Measurements from ENCODE around the gene CTBS.
"Not testable (repeated sequence)": the region's sequence is repeated elsewhere in the genome, so short reads cannot be mapped to it uniquely, and the experiment has no call there.

CTBS gene

DNA sequence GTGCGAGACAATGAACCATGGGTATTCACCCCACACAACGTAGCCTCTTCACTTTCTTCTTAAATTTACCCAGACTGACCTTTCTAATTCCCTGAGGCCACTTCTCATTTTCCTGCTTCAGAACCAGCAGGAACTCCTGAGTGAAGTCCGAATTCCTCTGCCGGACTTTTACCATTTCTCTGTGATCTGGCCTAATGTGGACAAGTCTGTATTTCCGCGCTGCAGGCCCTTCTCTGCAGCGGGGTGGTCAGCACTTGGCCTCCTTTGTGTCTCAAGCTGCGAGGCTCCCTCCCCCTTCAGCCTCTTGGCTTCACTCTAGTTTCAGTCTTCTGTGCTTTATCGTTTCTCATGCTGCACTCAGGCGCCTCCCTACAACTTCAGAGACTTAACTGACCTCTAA lies 9.4 kb upstream of the CTBS start:
- no peak for DNase-seq

DNA sequence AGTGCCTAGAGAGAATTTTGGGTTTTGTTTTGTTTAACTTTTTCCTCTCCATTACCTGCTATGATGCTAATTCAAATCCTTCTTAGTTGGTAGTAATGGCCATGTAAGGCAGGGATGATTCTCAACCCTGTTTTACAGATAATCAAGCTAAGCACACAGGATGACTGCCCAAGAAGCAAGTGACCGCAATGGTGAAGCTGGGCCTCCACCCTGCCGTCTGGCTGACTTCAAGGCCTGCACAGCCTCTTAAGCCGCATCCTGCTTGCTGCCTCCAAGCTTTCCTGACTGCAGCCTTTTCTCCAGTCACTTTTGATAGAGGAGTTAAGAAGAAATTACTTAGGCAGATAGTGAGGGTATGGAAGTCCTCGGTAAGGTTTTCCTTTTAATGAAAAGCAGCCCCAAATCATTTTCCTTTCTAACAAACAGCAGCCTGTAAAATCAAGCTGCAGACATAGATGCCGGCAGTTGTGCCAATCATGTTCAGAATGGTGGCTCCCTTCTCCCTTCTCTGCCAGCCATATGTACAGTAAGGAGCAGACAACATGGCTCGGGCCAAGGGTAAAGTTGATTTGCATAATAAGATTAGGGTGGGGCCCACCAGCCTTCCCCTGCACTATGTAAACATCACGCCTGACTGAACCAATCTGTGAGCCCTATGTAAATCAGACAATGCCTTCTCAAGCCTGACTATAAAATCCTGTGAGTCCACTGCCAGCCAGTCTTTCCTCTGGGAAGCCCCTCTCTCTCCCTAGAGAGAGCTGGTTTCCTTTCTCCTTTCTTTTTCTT lies 8.8 kb upstream of the CTBS start:
- no peak for DNase-seq

DNA sequence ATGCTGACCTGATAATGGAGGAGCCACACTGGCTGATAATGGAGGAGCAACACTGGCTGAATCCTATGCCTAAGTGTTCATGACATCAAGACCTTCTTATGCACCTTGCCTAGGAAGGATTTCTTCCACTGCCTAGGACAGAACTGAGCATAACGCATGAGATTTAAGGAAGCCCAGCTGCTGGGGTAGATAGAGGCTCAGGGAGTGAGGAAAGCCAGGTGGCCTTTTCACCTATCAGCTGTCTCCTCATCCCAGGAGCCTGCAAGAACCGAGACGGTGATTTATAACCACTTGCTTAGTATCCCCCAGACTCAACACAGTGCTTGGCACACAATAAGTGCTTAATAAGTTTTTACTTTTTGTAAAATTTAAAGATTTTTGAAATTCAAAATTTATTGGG lies 7.4 kb upstream of the CTBS start:
- DNase-seq, result no peak

DNA sequence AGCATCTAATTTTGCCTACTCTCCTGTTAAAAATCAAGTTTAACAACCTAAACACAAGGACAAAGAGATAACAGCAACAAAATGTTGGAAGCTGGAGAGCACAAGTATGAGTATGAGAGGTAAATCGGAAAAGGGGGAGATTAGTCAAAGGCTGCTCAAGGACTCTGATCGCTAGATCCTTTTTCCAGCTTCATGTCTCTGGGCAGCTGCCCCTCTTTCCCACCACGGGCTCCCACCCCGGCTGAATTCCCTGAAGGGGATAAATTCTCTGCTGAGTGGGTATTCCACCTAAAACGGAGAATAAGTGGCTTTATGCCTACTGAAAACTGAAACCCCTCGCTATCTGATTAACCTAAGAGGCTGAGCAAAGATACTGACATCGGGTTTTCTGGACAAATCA lies 696 bp upstream of the CTBS start:
- DNase-seq, result no peak

DNA sequence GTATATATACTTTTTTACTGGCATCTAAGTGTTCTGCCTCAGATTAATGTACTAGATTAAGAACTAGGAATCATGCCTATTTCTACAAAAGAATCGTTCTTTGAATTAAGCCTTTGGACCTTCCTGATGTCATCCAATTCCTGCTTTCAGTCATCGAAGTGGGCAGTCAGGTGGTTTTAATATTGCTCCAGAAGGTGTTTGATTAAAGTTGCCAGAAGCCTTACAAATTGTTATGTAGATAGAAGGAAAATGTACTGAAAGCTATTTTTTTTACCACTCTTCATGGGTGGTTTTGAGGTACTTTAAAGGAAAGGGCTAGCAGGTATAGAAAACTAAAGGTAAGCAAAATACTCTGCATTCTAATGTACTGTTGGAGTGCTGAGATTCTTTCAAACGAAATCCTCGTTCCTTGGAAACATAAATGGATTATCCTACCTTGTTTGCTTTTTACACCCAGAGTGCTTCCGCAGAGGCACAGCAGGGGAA lies 716 bp downstream of the CTBS start:
- no peak for DNase-seq

DNA sequence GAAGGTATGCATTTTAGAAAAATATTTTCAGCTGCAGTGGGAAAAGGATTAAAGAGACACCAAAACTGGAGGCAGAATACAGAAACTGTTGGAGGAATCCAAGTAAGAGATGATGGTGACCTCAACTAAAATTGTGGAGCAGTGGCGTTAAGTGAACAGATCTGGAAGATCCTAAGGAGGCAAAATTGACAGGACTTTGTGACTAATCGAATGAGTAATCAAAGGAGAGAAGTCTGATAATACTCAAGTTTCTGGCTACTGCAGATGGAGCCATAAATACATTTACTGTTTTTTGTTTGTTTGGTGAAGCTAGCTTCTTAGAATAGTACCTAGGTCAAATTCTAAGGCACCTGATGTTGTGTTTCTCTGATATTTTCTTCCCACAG lies 3.1 kb downstream of the CTBS start:
- no peak for DNase-seq

DNA sequence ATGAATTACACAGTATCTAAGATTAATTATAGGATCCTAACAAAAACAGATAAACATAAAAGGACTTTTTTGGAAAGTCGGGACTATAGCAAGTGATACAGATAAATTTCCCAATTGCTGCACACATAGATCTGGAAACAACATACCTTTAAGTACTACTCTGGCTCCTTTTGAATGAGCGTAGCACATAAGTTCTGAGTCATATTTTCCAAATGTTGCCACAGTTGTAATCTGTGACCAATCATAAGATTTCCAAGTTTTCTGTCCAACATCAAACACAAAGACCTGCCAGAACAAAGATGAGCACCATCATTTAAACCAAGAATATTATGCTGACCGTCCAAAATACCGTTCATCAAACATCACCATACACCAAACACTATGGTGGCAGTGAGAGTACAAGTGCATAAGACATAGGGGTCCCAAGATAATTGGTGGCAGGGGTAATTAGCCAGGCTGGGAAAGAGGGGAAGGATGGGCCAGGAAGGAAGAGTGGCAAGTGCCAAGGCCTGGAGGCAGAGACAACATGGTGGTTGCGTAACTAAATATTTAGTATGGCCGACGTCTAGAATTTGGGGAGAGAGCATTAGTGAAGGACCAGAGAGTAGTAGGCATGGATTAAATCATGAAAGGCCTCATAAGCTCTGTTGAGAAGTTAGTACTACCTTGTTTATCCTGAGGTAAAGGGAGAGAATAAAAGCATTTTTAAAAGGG lies 3.6 kb downstream of the CTBS start:
- DNase-seq, result no peak

DNA sequence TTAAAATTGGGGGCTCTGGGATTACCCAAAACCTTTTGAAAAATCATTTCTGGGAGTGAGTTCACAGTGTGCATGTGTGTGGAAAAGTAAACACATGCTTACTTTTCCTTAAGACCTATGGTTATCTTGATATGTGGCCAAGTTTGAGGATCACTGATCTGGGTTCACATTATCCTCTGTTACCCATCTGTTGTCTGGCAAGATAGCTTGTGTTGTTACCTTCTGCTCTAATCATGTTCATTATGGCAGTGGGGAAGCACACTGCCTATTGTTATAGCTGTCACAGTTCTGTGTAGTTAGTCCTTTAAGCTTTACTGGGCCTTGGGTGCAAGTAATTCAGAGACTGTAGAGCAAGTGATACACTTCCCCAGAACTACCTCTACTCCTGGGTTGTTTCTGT lies 5.0 kb downstream of the CTBS start:
- DNase-seq, result no peak

DNA sequence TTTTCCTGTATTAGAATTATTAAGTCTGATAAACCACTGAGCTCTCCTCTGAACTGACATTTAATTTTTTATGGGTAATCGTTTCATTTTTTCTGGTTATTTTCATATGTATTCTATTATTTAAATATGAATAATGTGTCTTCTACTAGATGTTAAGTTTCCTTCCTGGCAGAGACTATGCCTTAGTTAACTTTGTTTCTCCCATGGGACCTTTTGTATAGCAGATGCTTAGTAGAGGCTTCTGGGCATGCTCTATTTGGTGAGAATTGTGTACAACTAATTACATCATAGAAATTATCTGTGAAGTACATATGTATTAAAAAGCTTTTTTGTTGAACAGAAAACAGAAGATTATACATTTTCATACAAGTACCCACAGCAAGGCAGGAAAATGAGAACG lies 23.4 kb downstream of the CTBS start:
- DNase-seq, result no peak

DNA sequence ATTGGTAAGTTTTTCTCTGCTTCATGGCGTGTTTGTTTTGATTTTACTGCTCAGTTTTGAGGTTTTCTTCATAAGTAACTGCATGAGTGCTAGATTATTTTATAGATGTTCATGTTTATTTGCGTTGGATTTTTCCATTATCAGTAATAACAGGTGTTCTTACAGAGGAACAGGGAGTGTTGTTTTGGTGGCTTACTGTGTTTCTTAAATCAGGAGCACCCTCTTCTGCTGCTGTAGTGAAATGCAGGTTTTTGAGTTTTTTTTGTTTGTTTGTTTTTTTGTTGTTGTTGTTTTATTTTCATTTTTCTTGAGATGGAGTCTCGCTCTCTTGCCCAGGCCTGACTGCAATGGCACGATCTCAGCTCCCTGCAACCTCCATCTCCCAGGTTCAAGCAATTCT lies 32.6 kb downstream of the CTBS start:
- no peak for DNase-seq

DNA sequence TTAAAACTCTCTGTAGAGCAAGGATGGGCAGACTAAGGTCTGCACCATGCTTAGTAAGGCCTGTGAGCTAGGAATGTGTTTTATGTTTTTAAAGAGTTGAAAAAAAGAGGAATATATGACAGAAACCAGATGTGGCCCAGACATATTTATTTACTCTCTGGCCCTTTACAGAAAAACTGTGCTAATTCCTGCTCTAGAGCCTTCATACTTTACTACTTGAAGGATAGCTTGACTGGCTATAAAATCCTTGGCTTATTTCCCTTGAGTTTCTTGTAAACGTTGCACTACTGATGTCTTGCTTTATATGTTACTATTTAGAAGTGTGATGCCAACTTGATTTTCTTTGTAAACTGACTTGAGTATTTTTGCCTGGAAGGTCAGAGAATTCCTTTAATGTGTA lies 33.5 kb downstream of the CTBS start:
- DNase-seq, result no peak

DNA sequence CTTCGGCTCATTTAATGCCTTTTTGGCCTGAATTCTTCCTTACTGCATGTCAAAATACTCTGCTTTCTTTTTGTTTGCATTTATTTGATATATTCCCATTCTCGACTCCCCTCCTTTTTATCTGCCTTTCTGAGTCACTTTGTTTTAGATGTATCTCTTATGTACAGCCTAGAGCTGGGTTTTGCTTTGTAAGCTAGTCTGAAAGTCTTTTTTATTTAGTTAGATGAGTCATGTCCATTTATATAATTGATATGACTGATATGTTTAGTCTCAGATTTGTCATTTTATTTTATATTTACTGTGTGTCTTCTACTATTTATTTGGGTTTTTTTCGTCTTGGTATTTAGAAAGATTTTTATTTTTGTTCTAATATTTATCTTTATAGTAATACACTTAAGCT lies 34.3 kb downstream of the CTBS start:
- no peak for DNase-seq

DNA sequence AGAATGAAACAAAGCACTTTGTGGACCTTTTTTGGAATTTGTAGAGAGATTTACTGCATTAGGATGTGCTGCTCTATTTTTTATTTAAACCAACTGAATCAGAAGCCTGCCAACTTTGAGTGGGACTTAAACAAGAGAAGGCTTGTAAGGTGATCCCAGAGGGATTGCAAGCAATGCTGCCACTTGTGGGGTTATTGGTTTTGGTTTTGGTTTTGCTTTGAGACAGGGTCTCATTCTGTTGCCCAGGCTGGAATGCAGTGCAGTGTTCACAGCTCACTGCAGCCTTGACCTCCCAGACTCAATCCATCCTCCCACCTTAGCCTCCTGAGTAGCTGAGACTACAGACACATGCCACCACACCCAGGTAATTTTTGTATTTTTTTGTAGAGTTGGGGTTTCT lies 35.6 kb downstream of the CTBS start:
- DNase-seq, result no peak

DNA sequence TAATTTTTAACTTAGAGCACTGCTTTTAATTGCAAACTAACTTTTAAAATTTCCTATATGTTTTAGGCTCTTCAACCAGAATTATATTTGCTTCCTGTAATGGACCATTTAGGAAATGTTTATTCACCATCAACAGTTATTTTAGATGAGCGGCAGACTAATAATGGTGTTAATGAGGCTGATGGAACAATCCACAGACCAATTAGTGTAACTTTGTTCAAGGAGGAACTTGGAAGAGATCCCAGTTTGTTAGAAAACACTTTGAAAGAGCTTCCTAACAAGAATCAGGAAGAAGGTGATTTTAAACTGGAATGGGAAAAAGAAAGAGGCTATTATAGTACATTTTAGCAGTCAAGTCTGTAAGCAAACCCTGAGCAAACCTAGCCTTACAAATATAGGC lies 48.5 kb downstream of the CTBS start:
- no peak for DNase-seq

DNA sequence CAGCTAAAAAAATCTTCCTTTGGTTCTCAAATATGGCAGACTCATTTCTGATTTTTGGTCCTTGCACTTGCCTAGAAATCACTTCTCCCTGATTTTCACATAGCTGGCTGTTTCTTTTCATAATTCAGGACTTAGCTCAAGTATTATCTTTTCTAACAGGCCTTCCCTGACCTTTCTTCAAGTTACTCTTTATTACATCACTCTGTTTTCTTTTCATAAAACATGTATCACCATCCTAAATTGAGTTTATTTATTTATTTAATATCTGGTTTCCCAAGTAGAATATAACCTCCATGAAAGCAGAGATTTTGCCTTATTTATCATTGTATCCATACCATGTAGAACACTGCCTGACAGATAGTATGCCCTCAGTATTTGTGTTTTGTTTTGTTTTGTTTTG lies 49.6 kb downstream of the CTBS start:
- no peak for DNase-seq

DNA sequence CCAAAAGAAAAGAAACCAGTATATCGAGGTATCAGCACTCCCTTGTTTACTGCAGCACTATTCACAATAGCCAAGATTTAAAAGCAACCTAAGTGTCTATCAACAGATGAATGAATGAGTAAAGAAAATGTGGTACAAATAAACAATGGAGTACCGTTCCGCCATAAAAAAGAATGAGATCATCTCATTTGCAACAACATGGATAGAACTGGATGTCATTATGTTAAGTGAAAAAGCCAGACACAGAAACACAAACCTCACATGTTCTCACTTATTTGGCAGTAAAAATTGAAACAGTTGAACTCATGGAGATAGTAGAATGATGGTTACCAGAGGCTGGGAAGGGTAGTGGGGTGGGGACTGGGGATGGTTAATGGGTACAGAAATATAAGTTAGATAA lies 63.6 kb downstream of the CTBS start:
- DNase-seq, result no peak

DNA sequence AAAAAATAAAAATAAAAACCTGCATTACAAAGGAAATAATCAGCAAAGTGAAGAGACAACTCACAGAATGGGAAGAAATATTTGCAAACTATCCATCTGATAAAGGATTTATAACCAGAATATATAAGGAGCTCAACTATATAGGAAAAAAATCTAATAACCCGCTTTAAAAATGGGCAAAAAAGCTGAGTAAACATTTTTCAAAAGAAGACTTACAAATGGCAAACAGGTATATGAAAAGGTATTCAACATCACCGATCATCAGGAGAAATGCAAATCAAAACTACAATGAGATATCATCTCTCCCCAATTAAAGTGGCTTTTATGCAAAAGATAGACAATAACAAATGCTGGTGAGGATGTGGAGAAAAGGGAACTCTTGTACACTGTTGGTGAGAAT lies 64.1 kb downstream of the CTBS start:
- no peak for DNase-seq

DNA sequence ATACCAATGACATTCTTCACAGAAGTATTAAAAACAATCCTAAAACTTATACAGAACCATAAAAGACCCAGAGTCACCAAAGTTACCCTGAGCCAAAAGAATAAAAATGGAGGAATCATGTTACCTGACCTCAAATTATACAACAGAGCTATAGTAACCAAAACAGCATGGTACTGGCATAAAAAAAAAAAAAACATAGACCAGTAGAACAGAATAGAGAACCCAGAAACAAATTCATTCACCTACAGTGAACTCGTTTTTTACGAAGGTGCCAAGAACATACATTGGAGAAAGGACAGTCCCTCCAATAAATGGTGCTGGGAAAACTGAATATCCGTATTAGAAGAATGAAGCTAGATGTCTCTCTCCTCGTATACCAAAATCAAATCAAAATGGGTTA lies 65.2 kb downstream of the CTBS start:
- no peak for DNase-seq

DNA sequence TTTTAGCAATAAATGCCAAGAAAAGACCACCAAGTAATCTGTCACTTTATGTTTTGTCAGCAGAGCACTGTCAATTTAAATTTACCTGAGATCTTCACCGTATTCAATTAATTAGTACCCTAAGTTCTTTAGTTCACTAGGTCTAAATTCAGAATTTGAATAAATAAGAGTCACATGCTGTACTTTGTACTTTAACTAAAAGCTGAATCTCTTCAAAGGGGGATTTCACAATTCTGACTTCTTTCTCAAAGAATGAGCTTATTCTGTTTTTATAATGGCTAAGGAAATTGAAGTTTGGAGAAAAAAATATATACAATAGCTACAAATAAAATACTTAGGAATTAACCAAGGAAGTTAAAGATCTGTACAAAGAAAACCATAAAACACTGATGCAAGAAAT lies 65.7 kb downstream of the CTBS start:
- no peak for DNase-seq

DNA sequence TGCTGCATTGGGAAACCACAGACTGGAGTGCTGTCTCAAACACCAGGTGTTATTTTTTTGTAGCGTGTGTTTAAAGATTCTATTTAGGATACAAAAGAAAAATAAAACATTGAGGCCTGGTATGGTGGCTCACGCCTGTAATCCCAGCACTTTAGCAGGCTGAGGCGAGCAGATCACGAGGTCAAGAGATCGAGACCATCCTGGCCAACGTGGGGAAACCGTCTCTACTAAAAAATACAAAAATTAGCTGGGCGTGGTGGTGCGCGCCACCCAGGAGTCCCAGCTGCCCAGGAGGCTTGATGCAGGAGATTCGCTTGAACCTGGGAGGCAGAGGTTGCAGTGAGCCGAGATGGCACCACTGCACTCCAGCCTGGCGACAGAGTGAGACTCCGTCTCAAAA lies 66.4 kb downstream of the CTBS start:
- not testable (repeated sequence) for DNase-seq

DNA sequence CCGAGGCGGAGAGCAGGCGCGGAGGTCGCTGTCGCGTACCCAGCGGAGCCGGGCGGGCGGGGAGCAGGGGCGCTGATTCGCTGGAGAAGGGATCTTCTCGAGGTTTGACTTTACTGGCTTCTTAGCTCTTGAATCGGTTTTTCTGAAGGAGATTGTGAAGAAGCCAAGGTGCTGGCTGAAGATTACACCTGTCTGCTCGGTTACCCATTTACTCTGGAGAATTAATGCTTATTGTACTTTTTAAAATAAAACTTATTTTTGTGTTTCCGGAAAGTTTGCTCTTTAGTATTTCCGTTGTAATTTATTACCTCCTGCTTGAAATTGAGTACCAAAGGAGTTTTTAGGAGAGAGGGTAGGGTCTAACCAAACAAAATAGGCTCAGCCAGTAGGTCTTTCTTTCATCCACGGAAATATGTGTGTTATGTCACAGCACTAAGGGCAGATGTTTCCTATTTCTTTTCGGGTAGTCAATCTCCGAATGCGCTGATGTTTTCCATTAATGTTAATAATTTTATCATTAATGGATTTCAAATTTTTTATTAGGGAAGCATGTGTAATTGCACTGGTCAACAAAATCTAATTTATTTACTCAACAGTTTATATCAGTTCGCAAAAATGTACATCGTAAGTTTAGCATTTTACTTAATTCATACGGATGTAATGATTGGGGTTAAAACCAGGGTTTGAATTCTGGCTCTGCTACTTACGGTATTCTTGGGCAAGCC lies 67.3 kb downstream of the CTBS start:
- no peak for DNase-seq

DNA sequence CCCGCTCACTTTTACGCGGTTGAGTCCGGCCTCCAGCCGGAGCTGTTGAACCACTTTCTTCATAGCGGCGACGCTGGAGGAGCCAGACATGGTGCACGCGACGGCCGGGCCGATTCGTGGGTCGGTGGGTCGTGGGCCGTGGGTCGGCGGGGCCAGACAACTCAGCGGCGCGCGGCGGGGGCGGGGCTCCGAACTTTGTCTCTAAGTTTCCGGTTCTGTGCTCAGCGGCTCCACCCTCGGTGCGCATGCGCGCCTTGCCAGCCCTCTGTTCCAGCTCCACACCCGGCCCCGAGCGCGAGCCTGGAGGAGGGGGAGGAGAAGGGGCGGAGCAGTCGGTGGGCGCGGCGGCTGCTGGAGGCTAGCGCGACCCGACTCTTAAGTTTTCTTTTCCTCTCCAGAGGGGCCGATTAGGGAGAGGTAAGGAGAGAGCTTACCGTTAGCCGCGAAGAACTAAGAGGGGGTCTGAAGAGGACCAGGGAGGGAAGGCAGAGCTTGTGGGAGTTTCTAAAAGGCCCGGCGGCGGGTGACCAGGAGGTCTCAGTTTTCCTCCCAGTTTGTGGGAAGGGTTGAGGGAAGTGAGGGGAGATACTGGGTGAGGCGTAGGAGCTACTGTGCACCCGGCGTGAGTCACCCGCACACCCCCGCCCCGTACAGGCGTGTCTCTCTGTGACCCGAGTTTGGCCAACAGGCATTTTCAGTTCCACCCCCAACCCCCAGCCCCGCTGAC lies 68.1 kb downstream of the CTBS start, which contains the start of the genes GNG5 and SPATA1:
GNG5 (minus strand) TSS at position 580 of the 727 bp plus-strand sequence; CDS start at position 90, 490 bp downstream.
SPATA1 (plus strand) TSS at position 385 of the 727 bp plus-strand sequence. CDS start 9,974 bp downstream, outside the sequence.
- peak; percentile 96 for DNase-seq

DNA sequence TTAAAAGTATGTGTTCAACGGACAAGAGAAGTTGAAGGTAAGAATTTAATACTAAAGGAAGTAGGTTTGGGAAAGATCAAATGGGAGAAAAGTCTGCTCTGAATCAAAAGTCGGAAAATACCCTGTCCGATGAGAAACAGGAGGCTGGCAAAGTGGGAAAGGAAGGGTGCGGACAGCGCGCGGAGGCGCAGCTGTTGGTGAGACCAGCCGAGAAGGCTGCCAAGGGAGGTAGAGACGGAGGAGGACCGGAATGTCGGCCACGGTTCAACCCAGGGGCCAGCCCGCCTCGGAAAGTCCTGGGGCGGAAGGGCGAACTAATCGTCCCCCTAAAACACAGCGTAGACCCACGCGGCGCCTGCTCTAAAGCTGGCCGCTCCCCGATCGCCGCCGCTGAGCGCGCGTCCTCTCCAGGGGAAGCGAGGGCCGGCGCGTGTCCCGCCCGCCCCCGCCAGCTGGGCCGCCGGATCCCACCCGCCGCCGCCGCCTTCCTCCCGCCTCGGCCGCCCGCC lies 68.7 kb downstream of the CTBS start:
- peak; percentile 73 for DNase-seq

Data from GDM1 (cell line).